ENCODE results near the gene HSD17B12.

- no peak for TF ChIP-seq CTCF (conservative IDR thresholded peaks at IDR 0.05)
- no peak for TF ChIP-seq ZFX (IDR thresholded peaks at IDR 0.05)
Measured at GRCh38 chr11:43760902-43761301, 80.4 kb downstream of the HSD17B12 start.

Measured in C4-2B (cell line).